ENCODE results near the gene UBALD1.

GRCh38 chr16:4591191-4591590 lies 23.5 kb downstream of the UBALD1 start:
- TF ChIP-seq CTCF (IDR thresholded peaks at IDR 0.05): no peak
- TF ChIP-seq POLR2A (IDR thresholded peaks at IDR 0.05): no peak
